ENCODE measurements around the gene BACH2.

GRCh38 chr6:89955364-89955763 lies 341.3 kb downstream of the BACH2 start:
- TF ChIP-seq, protein P1, sequence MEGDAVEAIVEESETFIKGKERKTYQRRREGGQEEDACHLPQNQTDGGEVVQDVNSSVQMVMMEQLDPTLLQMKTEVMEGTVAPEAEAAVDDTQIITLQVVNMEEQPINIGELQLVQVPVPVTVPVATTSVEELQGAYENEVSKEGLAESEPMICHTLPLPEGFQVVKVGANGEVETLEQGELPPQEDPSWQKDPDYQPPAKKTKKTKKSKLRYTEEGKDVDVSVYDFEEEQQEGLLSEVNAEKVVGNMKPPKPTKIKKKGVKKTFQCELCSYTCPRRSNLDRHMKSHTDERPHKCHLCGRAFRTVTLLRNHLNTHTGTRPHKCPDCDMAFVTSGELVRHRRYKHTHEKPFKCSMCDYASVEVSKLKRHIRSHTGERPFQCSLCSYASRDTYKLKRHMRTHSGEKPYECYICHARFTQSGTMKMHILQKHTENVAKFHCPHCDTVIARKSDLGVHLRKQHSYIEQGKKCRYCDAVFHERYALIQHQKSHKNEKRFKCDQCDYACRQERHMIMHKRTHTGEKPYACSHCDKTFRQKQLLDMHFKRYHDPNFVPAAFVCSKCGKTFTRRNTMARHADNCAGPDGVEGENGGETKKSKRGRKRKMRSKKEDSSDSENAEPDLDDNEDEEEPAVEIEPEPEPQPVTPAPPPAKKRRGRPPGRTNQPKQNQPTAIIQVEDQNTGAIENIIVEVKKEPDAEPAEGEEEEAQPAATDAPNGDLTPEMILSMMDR (IDR thresholded peaks at IDR 0.05), result no peak
- TF ChIP-seq POLR2A (IDR thresholded peaks at IDR 0.05) (no peak), POLR2AphosphoS5 (IDR thresholded peaks at IDR 0.05) (no peak)

Data from upper lobe of left lung (tissue), 4 donors.